ENCODE results near the gene SH3TC2. TPM values are rescaled to one million over a fixed set of nuclear protein-coding genes. Genes with fewer than 3 reads are reported as not detected.

SH3TC2 gene
- polyA plus RNA-seq, 1 of the 3 experiments (the other 2 are of a cell fraction) = 1.1 TPM

DNA sequence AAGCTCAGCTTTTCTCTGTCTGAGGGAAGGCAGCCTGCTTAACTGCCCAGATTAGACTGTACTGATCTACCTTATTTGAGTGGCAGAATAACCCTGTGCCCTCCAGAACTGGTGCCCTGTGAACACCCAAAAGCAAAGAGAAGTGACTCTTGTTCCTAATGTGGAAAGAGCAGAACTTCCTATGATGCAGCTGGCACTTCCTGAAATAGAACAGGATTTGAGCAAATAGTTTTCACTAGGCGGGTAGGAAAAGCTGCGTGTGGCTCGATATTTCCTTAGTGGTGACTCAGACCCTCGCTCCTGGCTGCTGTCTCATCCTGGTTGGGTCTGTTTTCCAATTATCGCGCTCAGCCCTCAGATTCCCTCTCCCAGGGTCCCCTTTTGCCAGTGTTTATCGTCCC is 89.9 kb downstream of the SH3TC2 start:
- Histone ChIP-seq H3K4me1 (ENCODE audit: control insufficient read depth in 1 of 2, insufficient read depth in 2 of 2, low read depth in 1 of 2, low read length in 1 of 2) (peaks cover 8 to 50% of the 10 kb centered on the region in 2 experiments), H3K27ac (ENCODE audit: low read depth in 2 of 2, low read length in 1 of 2) (peak overlapping the region; percentile 53 to 92; a peak in 3 of 4 replicates), H3K9me3 (no peaks in the 10 kb centered on the region), H3K79me2 (ENCODE audit: insufficient read depth) (no peaks in the 10 kb centered on the region), H3K9me2 (no peaks in the 10 kb centered on the region), H3K9ac (peak overlapping the region; percentile 51), H3F3A (replicated peaks; ENCODE audit: insufficient read depth) (peaks cover 36% of the 10 kb centered on the region), H3K4me3 (ENCODE audit: low read depth in 2 of 2, low read length in 1 of 2) (no peak overlapping the region; a peak in 1 of 4 replicates), H3K36me3 (replicated peaks in 1 of 2; ENCODE audit: control insufficient read depth in 1 of 2, insufficient read depth in 2 of 2, low read length in 1 of 2) (no peaks in the 10 kb centered on the region), H2AFZ (ENCODE audit: low read depth) (no peak overlapping the region), H4K20me1 (ENCODE audit: insufficient read depth) (no peaks in the 10 kb centered on the region), H3K4me2 (peak overlapping the region; percentile 32; the same call in 1 of the 2 replicates), H3K27me3 (ENCODE audit: insufficient read depth) (no peaks in the 10 kb centered on the region)
- DNase-seq = no peak
- ChIA-PET CTCF (interaction anchor here (1.4 to 1.7 kb wide), 2 partner anchors 15 to 62 kb away, joined by 5 to 8 read pairs; no protein-coding TSS in a partner anchor), POLR2A (no interaction called here)
- WGBS (ENCODE audit: low lambda C conversion rate) = 17% methylated on average over 7 of the region's 7 CpGs
- no peak; the same call in 1 of the 2 replicates for TF ChIP-seq TAF1 (IDR thresholded peaks at IDR 0.05; ENCODE audit: borderline replicate concordance, low read depth, low read length)
- TF ChIP-seq, protein P1, sequence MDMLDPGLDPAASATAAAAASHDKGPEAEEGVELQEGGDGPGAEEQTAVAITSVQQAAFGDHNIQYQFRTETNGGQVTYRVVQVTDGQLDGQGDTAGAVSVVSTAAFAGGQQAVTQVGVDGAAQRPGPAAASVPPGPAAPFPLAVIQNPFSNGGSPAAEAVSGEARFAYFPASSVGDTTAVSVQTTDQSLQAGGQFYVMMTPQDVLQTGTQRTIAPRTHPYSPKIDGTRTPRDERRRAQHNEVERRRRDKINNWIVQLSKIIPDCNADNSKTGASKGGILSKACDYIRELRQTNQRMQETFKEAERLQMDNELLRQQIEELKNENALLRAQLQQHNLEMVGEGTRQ (IDR thresholded peaks at IDR 0.05; ENCODE audit: borderline replicate concordance, low read depth, low read length) = no peak
- TF ChIP-seq SIN3A (IDR thresholded peaks at IDR 0.05; ENCODE audit: borderline replicate concordance, low read depth, low read length) = peak; percentile 57; the same call in 1 of the 2 replicates
- TF ChIP-seq RCOR1 (IDR thresholded peaks at IDR 0.05; ENCODE audit: low read length) = no peak
- TF ChIP-seq SMC3 (IDR thresholded peaks at IDR 0.05; ENCODE audit: low read depth, low read length) = no peak
- TF ChIP-seq FOXM1 (IDR thresholded peaks at IDR 0.05; ENCODE audit: low read depth) = no peak
- TF ChIP-seq JUND (IDR thresholded peaks at IDR 0.05) = peak; percentile 73
- peak; percentile 80 for TF ChIP-seq TCF12 (IDR thresholded peaks at IDR 0.05)
- TF ChIP-seq NFIC (IDR thresholded peaks at IDR 0.05; ENCODE audit: borderline replicate concordance) = peak; percentile 63
- TF ChIP-seq, protein P2, sequence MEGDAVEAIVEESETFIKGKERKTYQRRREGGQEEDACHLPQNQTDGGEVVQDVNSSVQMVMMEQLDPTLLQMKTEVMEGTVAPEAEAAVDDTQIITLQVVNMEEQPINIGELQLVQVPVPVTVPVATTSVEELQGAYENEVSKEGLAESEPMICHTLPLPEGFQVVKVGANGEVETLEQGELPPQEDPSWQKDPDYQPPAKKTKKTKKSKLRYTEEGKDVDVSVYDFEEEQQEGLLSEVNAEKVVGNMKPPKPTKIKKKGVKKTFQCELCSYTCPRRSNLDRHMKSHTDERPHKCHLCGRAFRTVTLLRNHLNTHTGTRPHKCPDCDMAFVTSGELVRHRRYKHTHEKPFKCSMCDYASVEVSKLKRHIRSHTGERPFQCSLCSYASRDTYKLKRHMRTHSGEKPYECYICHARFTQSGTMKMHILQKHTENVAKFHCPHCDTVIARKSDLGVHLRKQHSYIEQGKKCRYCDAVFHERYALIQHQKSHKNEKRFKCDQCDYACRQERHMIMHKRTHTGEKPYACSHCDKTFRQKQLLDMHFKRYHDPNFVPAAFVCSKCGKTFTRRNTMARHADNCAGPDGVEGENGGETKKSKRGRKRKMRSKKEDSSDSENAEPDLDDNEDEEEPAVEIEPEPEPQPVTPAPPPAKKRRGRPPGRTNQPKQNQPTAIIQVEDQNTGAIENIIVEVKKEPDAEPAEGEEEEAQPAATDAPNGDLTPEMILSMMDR (IDR thresholded peaks at IDR 0.05) = no peak
- TF ChIP-seq, protein P3, sequence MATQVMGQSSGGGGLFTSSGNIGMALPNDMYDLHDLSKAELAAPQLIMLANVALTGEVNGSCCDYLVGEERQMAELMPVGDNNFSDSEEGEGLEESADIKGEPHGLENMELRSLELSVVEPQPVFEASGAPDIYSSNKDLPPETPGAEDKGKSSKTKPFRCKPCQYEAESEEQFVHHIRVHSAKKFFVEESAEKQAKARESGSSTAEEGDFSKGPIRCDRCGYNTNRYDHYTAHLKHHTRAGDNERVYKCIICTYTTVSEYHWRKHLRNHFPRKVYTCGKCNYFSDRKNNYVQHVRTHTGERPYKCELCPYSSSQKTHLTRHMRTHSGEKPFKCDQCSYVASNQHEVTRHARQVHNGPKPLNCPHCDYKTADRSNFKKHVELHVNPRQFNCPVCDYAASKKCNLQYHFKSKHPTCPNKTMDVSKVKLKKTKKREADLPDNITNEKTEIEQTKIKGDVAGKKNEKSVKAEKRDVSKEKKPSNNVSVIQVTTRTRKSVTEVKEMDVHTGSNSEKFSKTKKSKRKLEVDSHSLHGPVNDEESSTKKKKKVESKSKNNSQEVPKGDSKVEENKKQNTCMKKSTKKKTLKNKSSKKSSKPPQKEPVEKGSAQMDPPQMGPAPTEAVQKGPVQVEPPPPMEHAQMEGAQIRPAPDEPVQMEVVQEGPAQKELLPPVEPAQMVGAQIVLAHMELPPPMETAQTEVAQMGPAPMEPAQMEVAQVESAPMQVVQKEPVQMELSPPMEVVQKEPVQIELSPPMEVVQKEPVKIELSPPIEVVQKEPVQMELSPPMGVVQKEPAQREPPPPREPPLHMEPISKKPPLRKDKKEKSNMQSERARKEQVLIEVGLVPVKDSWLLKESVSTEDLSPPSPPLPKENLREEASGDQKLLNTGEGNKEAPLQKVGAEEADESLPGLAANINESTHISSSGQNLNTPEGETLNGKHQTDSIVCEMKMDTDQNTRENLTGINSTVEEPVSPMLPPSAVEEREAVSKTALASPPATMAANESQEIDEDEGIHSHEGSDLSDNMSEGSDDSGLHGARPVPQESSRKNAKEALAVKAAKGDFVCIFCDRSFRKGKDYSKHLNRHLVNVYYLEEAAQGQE (IDR thresholded peaks at IDR 0.05; ENCODE audit: low read depth, low read length) = no peak
- TF ChIP-seq, protein P4, sequence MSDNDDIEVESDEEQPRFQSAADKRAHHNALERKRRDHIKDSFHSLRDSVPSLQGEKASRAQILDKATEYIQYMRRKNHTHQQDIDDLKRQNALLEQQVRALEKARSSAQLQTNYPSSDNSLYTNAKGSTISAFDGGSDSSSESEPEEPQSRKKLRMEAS (IDR thresholded peaks at IDR 0.05; ENCODE audit: low read depth) = peak; percentile 65; the same call in 1 of the 2 replicates
- no peak for TF ChIP-seq POLR2AphosphoS5 (IDR thresholded peaks at IDR 0.05; ENCODE audit: low read depth, low read length)
- TF ChIP-seq, protein P5, sequence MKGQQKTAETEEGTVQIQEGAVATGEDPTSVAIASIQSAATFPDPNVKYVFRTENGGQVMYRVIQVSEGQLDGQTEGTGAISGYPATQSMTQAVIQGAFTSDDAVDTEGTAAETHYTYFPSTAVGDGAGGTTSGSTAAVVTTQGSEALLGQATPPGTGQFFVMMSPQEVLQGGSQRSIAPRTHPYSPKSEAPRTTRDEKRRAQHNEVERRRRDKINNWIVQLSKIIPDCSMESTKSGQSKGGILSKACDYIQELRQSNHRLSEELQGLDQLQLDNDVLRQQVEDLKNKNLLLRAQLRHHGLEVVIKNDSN (IDR thresholded peaks at IDR 0.05; ENCODE audit: borderline replicate concordance, low read depth) = no peak
- 0 out of 2 replicates have a peak, but pooled peaks have one; percentile 43 for TF ChIP-seq TEAD4 (IDR thresholded peaks at IDR 0.05; ENCODE audit: borderline replicate concordance, insufficient read depth)
- peak; percentile 91 for TF ChIP-seq FOSL2 (IDR thresholded peaks at IDR 0.05; ENCODE audit: borderline replicate concordance, low read depth)
- TF ChIP-seq ELF1 (IDR thresholded peaks at IDR 0.05) = peak; percentile 72
- TF ChIP-seq NRF1 (IDR thresholded peaks at IDR 0.05; ENCODE audit: low read depth, low read length) = no peak
- peak; percentile 67; the same call in 1 of the 2 replicates for TF ChIP-seq MEF2A (IDR thresholded peaks at IDR 0.05; ENCODE audit: borderline replicate concordance, low read depth)
- no peak for TF ChIP-seq YY1 (IDR thresholded peaks at IDR 0.05; ENCODE audit: low read depth)
- TF ChIP-seq RXRA (IDR thresholded peaks at IDR 0.05; ENCODE audit: borderline replicate concordance, low read depth) = peak; percentile 19; the same call in 1 of the 2 replicates
- TF ChIP-seq, protein P6, sequence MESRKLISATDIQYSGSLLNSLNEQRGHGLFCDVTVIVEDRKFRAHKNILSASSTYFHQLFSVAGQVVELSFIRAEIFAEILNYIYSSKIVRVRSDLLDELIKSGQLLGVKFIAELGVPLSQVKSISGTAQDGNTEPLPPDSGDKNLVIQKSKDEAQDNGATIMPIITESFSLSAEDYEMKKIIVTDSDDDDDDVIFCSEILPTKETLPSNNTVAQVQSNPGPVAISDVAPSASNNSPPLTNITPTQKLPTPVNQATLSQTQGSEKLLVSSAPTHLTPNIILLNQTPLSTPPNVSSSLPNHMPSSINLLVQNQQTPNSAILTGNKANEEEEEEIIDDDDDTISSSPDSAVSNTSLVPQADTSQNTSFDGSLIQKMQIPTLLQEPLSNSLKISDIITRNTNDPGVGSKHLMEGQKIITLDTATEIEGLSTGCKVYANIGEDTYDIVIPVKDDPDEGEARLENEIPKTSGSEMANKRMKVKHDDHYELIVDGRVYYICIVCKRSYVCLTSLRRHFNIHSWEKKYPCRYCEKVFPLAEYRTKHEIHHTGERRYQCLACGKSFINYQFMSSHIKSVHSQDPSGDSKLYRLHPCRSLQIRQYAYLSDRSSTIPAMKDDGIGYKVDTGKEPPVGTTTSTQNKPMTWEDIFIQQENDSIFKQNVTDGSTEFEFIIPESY (IDR thresholded peaks at IDR 0.05; ENCODE audit: borderline replicate concordance, low read depth) = no peak
- TF ChIP-seq RFX5 (IDR thresholded peaks at IDR 0.05; ENCODE audit: low read length) = no peak
- no peak for TF ChIP-seq FOXJ3 (CRISPR knock-in tag; IDR thresholded peaks at IDR 0.05)

Data from SK-N-SH (cell line).